ENCODE measurements around the gene CCNK.

Gene CCNK

GRCh38 chr14:99512571-99513182 lies 31.5 kb downstream of the CCNK start:
- H3K14ac ChIP-seq (ENCODE audit: low read length): no peak overlapping the region
- DNase-seq (ENCODE audit: low spot score): no peak
- no peak overlapping the region for H2BK15ac ChIP-seq (ENCODE audit: low read length)
- peak overlapping the region; percentile 19 for H2BK5ac ChIP-seq (ENCODE audit: low read length)
- H2AFZ ChIP-seq (ENCODE audit: low read length): no peak overlapping the region
- peaks cover 16% of the 10 kb centered on the region for H3K79me1 ChIP-seq (ENCODE audit: low read depth, low read length)
- no peak overlapping the region for H4K8ac ChIP-seq (ENCODE audit: low read depth, low read length)
- peaks cover 31 to 84% of the 10 kb centered on the region in 2 donors for H3K36me3 ChIP-seq (replicated peaks in 1 of 2; ENCODE audit: control insufficient read depth in 2 of 2, insufficient read depth in 2 of 2, low read length in 2 of 2)
- H3K4me2 ChIP-seq (ENCODE audit: insufficient read depth, low read length, poor library complexity, severe bottlenecking): no peak overlapping the region
- no peak overlapping the region for H2BK12ac ChIP-seq (ENCODE audit: low read length)
- no peak overlapping the region for H2BK120ac ChIP-seq (ENCODE audit: low read depth, low read length)
- whole genome bisulfite sequencing, 2 donors (ENCODE audit: extremely low coverage in 2 of 2, insufficient read length in 2 of 2, insufficient replicate concordance in 1 of 2): no CpG with 5 or more reads among the region's 16 CpGs
- H3K27me3 ChIP-seq (ENCODE audit: control insufficient read depth in 3 of 3, insufficient read depth in 3 of 3, low read depth in 1 of 3, low read length in 3 of 3): no peaks in the 10 kb centered on the region
- H3K9me3 ChIP-seq (replicated peaks in 1 of 2; ENCODE audit: control insufficient read depth in 2 of 2, insufficient read depth in 1 of 2, low read depth in 1 of 2, low read length in 2 of 2): no peaks in the 10 kb centered on the region
- H3K23ac ChIP-seq (ENCODE audit: low read depth, low read length, poor library complexity): no peak overlapping the region
- no peak overlapping the region for H2AK5ac ChIP-seq (ENCODE audit: low read depth, low read length)
- H3K9ac ChIP-seq (ENCODE audit: low read depth, low read length, poor library complexity): no peak overlapping the region
- H3K27ac ChIP-seq (replicated peaks; ENCODE audit: low read length): no peak overlapping the region
- H3K18ac ChIP-seq (ENCODE audit: low read length): no peak overlapping the region
- no peak overlapping the region for H3K4ac ChIP-seq (ENCODE audit: low read length)
- H3K4me1 ChIP-seq (ENCODE audit: control insufficient read depth in 2 of 2, insufficient read depth in 1 of 2, low read depth in 1 of 2, low read length in 2 of 2): no peaks in the 10 kb centered on the region
- no peak overlapping the region for H3K4me3 ChIP-seq (ENCODE audit: low read length in 2 of 2)
- no peak overlapping the region for H4K91ac ChIP-seq (ENCODE audit: low read depth, low read length, poor library complexity)

GRCh38 chr14:99513183-99513694 lies 32.0 kb downstream of the CCNK start:
- no peaks in the 10 kb centered on the region for H3K4me1 ChIP-seq (ENCODE audit: control insufficient read depth in 2 of 2, insufficient read depth in 1 of 2, low read depth in 1 of 2, low read length in 2 of 2)
- H3K4me3 ChIP-seq (ENCODE audit: low read length in 2 of 2): no peak overlapping the region
- H3K27me3 ChIP-seq (ENCODE audit: control insufficient read depth in 3 of 3, insufficient read depth in 3 of 3, low read depth in 1 of 3, low read length in 3 of 3): no peaks in the 10 kb centered on the region
- H3K79me1 ChIP-seq (ENCODE audit: low read depth, low read length): peaks cover 17% of the 10 kb centered on the region
- no peak overlapping the region for H3K4me2 ChIP-seq (ENCODE audit: insufficient read depth, low read length, poor library complexity, severe bottlenecking)
- no peak overlapping the region for H2AK5ac ChIP-seq (ENCODE audit: low read depth, low read length)
- WGBS, 2 donors (ENCODE audit: extremely low coverage in 2 of 2, insufficient read length in 2 of 2, insufficient replicate concordance in 1 of 2): no CpG with 5 or more reads among the region's 15 CpGs
- no peak overlapping the region for H2BK120ac ChIP-seq (ENCODE audit: low read depth, low read length)
- H4K91ac ChIP-seq (ENCODE audit: low read depth, low read length, poor library complexity): no peak overlapping the region
- no peak overlapping the region for H4K8ac ChIP-seq (ENCODE audit: low read depth, low read length)
- H3K23ac ChIP-seq (ENCODE audit: low read depth, low read length, poor library complexity): no peak overlapping the region
- H3K4ac ChIP-seq (ENCODE audit: low read length): no peak overlapping the region
- no peak for DNase-seq (ENCODE audit: low spot score)
- no peak overlapping the region for H3K9ac ChIP-seq (ENCODE audit: low read depth, low read length, poor library complexity)
- H3K18ac ChIP-seq (ENCODE audit: low read length): no peak overlapping the region
- H3K9me3 ChIP-seq (replicated peaks in 1 of 2; ENCODE audit: control insufficient read depth in 2 of 2, insufficient read depth in 1 of 2, low read depth in 1 of 2, low read length in 2 of 2): no peaks in the 10 kb centered on the region
- H3K27ac ChIP-seq (replicated peaks; ENCODE audit: low read length): no peak overlapping the region
- H2BK12ac ChIP-seq (ENCODE audit: low read length): no peak overlapping the region
- no peak overlapping the region for H3K14ac ChIP-seq (ENCODE audit: low read length)
- peaks cover 25 to 79% of the 10 kb centered on the region in 2 donors for H3K36me3 ChIP-seq (replicated peaks in 1 of 2; ENCODE audit: control insufficient read depth in 2 of 2, insufficient read depth in 2 of 2, low read length in 2 of 2)
- H2AFZ ChIP-seq (ENCODE audit: low read length): no peak overlapping the region
- peak overlapping the region; percentile 19 for H2BK5ac ChIP-seq (ENCODE audit: low read length)
- H2BK15ac ChIP-seq (ENCODE audit: low read length): no peak overlapping the region

DNA sequence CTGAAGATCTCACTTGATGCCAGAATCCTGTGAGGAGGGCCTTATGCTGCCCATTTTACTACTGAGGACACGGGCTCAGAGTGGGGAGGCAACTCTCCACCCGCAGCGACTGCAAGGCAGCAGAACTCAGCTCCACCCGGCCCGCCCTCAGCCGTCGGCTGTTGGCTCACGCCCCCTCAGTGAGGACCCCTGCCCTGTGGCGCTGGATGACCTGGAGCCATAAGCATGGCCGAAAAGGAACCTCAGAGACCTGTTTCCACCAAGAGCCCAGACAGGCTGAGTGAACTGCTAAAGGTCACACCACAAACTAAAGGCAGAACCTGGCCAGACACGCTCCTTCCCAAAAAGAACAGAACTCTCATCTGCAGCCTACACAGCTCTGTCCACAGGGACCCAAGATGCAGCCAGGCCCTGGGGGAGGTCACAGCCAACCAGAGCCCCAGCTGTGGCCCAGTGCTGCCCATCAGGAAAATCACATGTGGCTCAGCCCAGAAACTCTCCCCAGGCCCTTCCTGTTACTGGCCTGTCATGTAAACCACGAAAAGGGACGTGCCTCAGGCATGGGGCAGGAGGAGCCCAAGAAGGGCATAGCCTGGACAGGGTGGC lies 32.8 kb downstream of the CCNK start:
- Histone ChIP-seq H3K4ac (ENCODE audit: low read length) (no peak overlapping the region), H3K4me2 (ENCODE audit: insufficient read depth, low read length, poor library complexity, severe bottlenecking) (no peak overlapping the region), H2BK15ac (ENCODE audit: low read length) (no peak overlapping the region), H2AK5ac (ENCODE audit: low read depth, low read length) (no peak overlapping the region), H3K4me3 (ENCODE audit: low read length in 2 of 2) (no peak overlapping the region), H3K79me1 (ENCODE audit: low read depth, low read length) (peaks cover 20% of the 10 kb centered on the region), H2BK12ac (ENCODE audit: low read length) (no peak overlapping the region), H2BK120ac (ENCODE audit: low read depth, low read length) (no peak overlapping the region), H3K9ac (ENCODE audit: low read depth, low read length, poor library complexity) (no peak overlapping the region), H3K27me3 (ENCODE audit: control insufficient read depth in 3 of 3, insufficient read depth in 3 of 3, low read depth in 1 of 3, low read length in 3 of 3) (no peaks in the 10 kb centered on the region), H4K91ac (ENCODE audit: low read depth, low read length, poor library complexity) (no peak overlapping the region), H2BK5ac (ENCODE audit: low read length) (no peak overlapping the region), H3K36me3 (replicated peaks in 1 of 2; ENCODE audit: control insufficient read depth in 2 of 2, insufficient read depth in 2 of 2, low read length in 2 of 2) (peaks cover 19 to 71% of the 10 kb centered on the region in 2 donors), H3K27ac (replicated peaks; ENCODE audit: low read length) (no peak overlapping the region), H3K23ac (ENCODE audit: low read depth, low read length, poor library complexity) (peak overlapping the region; percentile 3), H4K8ac (ENCODE audit: low read depth, low read length) (no peak overlapping the region), H3K9me3 (replicated peaks in 1 of 2; ENCODE audit: control insufficient read depth in 2 of 2, insufficient read depth in 1 of 2, low read depth in 1 of 2, low read length in 2 of 2) (no peaks in the 10 kb centered on the region), H3K18ac (ENCODE audit: low read length) (no peak overlapping the region), H3K14ac (ENCODE audit: low read length) (no peak overlapping the region), H3K4me1 (ENCODE audit: control insufficient read depth in 2 of 2, insufficient read depth in 1 of 2, low read depth in 1 of 2, low read length in 2 of 2) (no peaks in the 10 kb centered on the region), H2AFZ (ENCODE audit: low read length) (no peak overlapping the region)
- DNase-seq (ENCODE audit: low spot score): no peak
- no CpG with 5 or more reads among the region's 13 CpGs for WGBS, 2 donors (ENCODE audit: extremely low coverage in 2 of 2, insufficient read length in 2 of 2, insufficient replicate concordance in 1 of 2)

- WGBS, 2 donors (ENCODE audit: extremely low coverage in 2 of 2, insufficient read length in 2 of 2, insufficient replicate concordance in 1 of 2): no CpG with 5 or more reads among the region's 20 CpGs
- Histone ChIP-seq H3K18ac (ENCODE audit: low read length) (no peak overlapping the region), H3K4me3 (ENCODE audit: low read length in 2 of 2) (no peak overlapping the region), H3K27me3 (ENCODE audit: control insufficient read depth in 3 of 3, insufficient read depth in 3 of 3, low read depth in 1 of 3, low read length in 3 of 3) (no peaks in the 10 kb centered on the region), H3K36me3 (replicated peaks in 1 of 2; ENCODE audit: control insufficient read depth in 2 of 2, insufficient read depth in 2 of 2, low read length in 2 of 2) (peaks cover 15 to 69% of the 10 kb centered on the region in 2 donors), H3K9me3 (replicated peaks in 1 of 2; ENCODE audit: control insufficient read depth in 2 of 2, insufficient read depth in 1 of 2, low read depth in 1 of 2, low read length in 2 of 2) (no peaks in the 10 kb centered on the region), H2BK12ac (ENCODE audit: low read length) (no peak overlapping the region), H3K4ac (ENCODE audit: low read length) (no peak overlapping the region), H2BK5ac (ENCODE audit: low read length) (peak overlapping the region; percentile 54), H3K27ac (replicated peaks; ENCODE audit: low read length) (no peak overlapping the region), H3K4me1 (ENCODE audit: control insufficient read depth in 2 of 2, insufficient read depth in 1 of 2, low read depth in 1 of 2, low read length in 2 of 2) (no peaks in the 10 kb centered on the region), H3K79me1 (ENCODE audit: low read depth, low read length) (peaks cover 20% of the 10 kb centered on the region), H4K91ac (ENCODE audit: low read depth, low read length, poor library complexity) (no peak overlapping the region), H2BK15ac (ENCODE audit: low read length) (no peak overlapping the region), H3K14ac (ENCODE audit: low read length) (no peak overlapping the region), H2AK5ac (ENCODE audit: low read depth, low read length) (no peak overlapping the region), H2BK120ac (ENCODE audit: low read depth, low read length) (no peak overlapping the region), H3K9ac (ENCODE audit: low read depth, low read length, poor library complexity) (peak overlapping the region; percentile 70), H2AFZ (ENCODE audit: low read length) (no peak overlapping the region), H3K4me2 (ENCODE audit: insufficient read depth, low read length, poor library complexity, severe bottlenecking) (no peak overlapping the region), H4K8ac (ENCODE audit: low read depth, low read length) (no peak overlapping the region), H3K23ac (ENCODE audit: low read depth, low read length, poor library complexity) (no peak overlapping the region)
- DNase-seq (ENCODE audit: low spot score): no peak
Observed at GRCh38 chr14:99514552-99515300, 33.5 kb downstream of the CCNK start.

All from neuronal stem cell (in vitro differentiated cells).